Cardiac fibroblast (primary cell): ENCODE data around the gene LRRN2.

ENCODE experiments used
- DNase-seq, 2 donors: peaks; one replicate each; pipeline versions ENCODE4 v3.0.0 to v3.0.0-alpha.2; 2010; ENCODE audit warnings: low read depth in 2 of 2
- H3K4me3 ChIP-seq, 2 donors: replicated peaks in 1 of 2; 1 replicate in 1 of 2; 2 replicates in 1 of 2; pipeline ENCODE4 v1.5.1; 2011; ENCODE audit warnings: low read depth in 2 of 2, low read length in 2 of 2, mild to moderate bottlenecking in 2 of 2, moderate library complexity in 1 of 2
- TF ChIP-seq, protein P1 (sequence below): IDR thresholded peaks from one replicate; pipeline ENCODE4 v1.5.1; 2011; ENCODE audit warnings: low read depth, mild to moderate bottlenecking, low read length, inconsistent platforms

The LRRN2 gene

DNA sequence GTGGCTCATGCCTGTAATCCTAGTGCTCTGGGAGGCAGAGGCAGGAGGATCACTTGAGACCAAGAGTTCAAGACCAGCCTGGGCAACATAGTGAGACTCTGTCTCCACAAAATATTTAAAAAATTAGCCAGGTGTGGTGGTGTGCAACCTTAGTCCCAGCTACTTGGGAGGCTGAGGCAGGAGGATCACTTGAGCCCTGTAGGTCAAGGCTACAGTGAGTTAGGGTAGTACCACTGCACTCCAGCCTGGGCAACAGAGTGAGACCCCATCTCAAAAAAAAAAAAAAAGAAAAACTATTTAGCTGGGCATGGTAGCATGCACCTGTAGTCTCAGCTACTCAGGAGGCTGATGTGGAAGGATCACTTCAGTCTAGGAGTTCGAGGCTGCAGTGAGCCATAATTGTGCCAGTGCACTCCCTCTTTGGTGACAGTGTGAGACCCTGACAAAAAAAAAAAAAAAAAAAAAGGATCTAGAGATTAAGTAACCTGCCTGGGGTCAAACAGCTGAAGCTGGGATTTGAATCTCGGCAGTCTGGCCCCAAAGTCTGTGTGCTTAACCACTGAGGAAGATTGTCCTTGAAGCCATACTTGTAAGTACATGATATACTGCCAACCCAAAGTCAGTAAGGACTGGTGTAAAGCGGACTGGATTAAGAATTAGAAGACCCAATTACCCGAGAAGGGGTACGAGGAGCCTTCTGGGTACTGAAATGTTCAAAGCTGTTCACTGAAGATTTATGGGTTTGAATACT lies 31.8 kb downstream of the LRRN2 start:
- no peak for DNase-seq
- TF ChIP-seq, protein P1, sequence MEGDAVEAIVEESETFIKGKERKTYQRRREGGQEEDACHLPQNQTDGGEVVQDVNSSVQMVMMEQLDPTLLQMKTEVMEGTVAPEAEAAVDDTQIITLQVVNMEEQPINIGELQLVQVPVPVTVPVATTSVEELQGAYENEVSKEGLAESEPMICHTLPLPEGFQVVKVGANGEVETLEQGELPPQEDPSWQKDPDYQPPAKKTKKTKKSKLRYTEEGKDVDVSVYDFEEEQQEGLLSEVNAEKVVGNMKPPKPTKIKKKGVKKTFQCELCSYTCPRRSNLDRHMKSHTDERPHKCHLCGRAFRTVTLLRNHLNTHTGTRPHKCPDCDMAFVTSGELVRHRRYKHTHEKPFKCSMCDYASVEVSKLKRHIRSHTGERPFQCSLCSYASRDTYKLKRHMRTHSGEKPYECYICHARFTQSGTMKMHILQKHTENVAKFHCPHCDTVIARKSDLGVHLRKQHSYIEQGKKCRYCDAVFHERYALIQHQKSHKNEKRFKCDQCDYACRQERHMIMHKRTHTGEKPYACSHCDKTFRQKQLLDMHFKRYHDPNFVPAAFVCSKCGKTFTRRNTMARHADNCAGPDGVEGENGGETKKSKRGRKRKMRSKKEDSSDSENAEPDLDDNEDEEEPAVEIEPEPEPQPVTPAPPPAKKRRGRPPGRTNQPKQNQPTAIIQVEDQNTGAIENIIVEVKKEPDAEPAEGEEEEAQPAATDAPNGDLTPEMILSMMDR = no peak
- H3K4me3 ChIP-seq = no peak overlapping the region

DNA sequence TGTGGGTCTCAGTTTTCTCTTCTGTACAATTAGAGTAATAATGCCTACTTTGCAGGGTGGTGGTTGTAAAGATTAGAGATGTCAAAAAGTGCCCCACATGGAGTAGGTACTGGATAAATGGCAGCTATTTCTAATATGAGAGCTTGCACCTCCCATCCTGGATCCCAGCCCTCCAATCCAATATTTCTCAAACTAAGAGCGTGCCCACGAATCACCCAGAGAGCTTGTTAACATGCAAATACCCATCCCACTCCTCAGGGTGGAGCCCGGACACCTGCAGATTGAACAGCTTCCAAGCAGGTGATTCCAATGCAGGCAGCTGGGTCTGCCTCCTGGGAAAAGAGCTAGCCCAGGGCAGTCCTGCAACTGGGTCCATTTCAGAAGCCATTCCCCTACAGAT lies 33.0 kb downstream of the LRRN2 start:
- TF ChIP-seq, protein P1 = no peak

DNA sequence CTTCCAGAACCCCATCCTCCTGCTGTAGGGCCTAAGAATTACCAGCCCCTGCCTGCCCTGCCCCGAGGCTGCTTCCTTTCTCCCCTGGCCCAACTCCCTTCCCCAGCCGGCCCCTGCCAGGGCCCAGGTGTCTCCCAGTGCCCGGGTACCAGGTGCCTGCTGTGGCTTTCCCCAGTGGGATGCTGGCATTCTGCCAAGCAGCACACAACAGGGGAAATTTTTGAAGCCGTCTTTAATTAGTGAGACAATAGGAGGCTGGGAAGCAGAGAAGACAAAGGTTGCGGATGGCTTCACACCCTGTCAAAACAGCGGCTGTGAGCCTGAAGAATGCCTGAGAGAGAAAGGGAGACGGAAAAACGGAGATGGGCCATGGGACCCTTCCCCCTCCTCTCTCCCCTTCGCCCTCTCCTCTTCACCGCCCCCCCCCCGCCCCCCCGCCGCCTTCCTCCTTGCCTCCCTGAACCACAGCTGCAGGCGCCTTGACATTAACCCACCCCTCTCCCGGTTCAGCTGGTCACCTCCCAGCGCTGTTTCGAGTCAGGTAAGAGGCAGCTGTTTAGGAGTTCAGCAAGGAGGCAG lies 33.6 kb downstream of the LRRN2 start:
- no peak for DNase-seq
- no peak overlapping the region for H3K4me3 ChIP-seq
- TF ChIP-seq, protein P1 = no peak

More for the DNA sequence above, 33.0 kb downstream of the LRRN2 start:
- no peak for DNase-seq
- no peak overlapping the region for H3K4me3 ChIP-seq

DNA sequence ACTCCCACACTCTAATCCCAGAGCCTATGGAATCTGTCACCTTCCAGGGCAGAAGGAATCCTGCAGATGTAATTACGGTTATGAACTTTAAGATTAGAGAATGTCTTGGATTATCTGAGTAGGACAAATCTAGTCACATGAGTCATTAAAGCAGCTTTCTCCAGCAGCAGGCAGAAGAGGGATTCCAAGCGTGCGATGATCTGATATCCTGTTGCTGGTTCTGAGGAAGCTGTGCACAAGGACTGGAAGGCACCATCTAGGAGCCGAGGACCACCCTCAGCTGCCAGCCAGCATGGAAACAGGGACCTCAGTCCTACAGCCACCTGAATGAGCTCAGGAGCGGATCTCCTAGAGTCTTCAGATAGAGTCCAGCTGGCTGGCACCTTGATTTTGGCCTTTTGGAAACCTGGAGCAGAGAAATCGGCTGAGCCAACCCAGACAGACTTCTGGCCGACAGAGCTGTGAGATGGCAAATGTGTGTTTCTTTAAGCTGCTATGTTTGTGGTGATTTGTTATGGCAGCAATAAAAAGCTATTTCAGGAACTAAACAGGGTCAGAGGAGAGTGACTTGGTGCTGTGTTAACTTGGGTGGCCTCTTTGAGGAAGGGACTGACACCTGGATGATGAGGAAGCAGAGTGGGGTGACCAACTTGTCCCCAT lies 34.5 kb downstream of the LRRN2 start:
- DNase-seq = no peak
- H3K4me3 ChIP-seq = no peak overlapping the region
- TF ChIP-seq, protein P1 = no peak

DNA sequence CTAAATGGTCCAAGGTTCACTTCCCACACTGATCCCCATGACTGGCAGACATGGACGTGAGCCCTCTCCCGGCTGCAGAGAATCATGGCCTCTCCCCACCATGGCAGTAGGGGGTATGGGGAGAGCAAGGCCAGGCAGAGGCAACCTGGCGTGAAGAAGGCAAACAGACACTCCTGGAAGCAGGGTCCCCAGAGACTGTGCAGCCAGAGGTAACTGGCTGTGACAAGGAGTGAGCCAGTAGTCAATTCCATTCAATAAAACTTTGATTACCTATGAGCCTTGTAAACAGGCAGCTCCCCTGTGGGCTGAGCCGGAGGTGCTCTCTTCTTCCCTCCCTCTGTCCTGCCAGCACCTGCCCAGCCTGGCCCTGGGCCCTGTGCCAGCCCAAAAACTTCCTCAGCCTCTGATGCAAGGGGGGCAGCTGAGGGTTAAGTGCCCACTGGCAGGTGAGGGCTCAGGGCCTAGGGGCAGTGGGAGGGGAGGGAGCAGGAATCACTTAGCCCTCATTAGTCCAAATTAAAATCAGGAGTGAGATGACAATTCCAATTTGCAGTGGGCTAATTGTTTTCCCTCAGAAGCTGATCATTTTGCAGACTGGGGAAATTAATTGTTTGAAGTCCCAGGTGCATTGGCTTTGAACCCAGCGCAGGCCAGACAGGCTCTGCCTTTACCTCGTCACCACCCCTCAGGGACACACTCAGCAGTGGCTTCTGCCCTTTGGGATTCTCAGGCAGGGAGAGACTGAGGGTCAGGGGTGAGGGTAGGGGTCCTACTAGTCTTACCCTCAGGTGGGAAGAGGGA lies 35.6 kb downstream of the LRRN2 start:
- no peak overlapping the region for H3K4me3 ChIP-seq
- DNase-seq = no peak
- TF ChIP-seq, protein P1 = no peak

DNA sequence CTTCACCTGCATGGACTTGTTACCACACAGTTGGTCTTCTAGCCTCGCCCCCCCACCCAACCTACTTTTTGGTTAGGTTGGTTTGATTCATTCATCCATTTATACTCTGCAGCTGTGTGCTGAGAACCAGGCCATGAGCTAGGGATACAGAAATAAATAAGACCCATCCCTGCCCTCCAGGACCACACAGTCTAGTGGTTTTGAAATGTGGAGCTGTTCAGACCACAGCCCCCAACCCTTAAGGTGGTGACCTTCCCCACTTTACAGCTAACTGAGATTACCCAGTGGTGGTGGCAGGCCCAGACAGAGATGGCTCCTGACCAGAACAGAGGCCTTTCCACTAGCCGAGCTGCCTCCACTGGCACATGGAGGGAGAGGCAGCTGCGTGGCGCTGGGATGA lies 37.0 kb downstream of the LRRN2 start:
- H3K4me3 ChIP-seq = no peak overlapping the region
- TF ChIP-seq, protein P1 = no peak
- no peak for DNase-seq
